Cardiac muscle cell (in vitro differentiated cells and primary cell): ENCODE data around the gene TEX22. TPM values are rescaled to one million over a fixed set of nuclear protein-coding genes. Genes with fewer than 3 reads are reported as not detected.

Experiments used
- DNase-seq, 2 donors: peaks; one replicate each; pipeline versions ENCODE4 v3.0.0 to v3.0.0-alpha.2; 2010 to 2017; ENCODE audit warnings: low read depth in 1 of 2, low spot score in 1 of 2
- H3K27ac ChIP-seq: fragments of 200-600 bp; sonication (generic); 2 replicates; pipeline ENCODE4 v1.5.1; 2016
- H3K27me3 ChIP-seq: fragments of 200-600 bp; sonication (generic); 2 replicates; pipeline ENCODE4 v1.6.0; 2016; ENCODE audit warnings: control low read depth
- H3K36me3 ChIP-seq: fragments of 200-600 bp; sonication (generic); 2 replicates; pipeline ENCODE4 v1.5.1; 2016; ENCODE audit warnings: control low read depth
- H3K4me1 ChIP-seq: fragments of 200-600 bp; sonication (generic); 2 replicates; pipeline ENCODE4 v1.8.1; 2017; ENCODE audit warnings: low read depth, mild to moderate bottlenecking, mixed run types
- H3K4me3 ChIP-seq: fragments of 200-600 bp; sonication (generic); 2 replicates; pipeline ENCODE4 v1.5.1; 2016; ENCODE audit warnings: mild to moderate bottlenecking
- H3K9me3 ChIP-seq: fragments of 200-600 bp; sonication (generic); 2 replicates; pipeline ENCODE4 v1.5.1; 2017; ENCODE audit warnings: low read depth, mild to moderate bottlenecking, control low read depth
- CTCF ChIP-seq: IDR thresholded peaks from 2 replicates; pipeline ENCODE4 v1.5.1; 2012; ENCODE audit warnings: low read depth, mild to moderate bottlenecking, low read length
- polyA plus RNA-seq: library from polyadenylated mRNA; unstranded; fragments of >200 nt; fragmentation: Nextera tagmentation; extraction: Ambion mirVana; gene quantifications from 2 replicates; pipeline ENCODE4 v1.2.1, GENCODE V29; 2016
- total RNA-seq: library from RNA; depleted of rRNA; stranded (reverse); fragments of >200 nt; gene quantifications from 2 replicates; pipeline ENCODE4 v1.2.3, GENCODE V29; 2016

The TEX22 gene
- total and polyA plus RNA-seq, 2 experiments from 2014 or later: 3.7 to 4.1 TPM

- DNase-seq: no peak
- H3K36me3 ChIP-seq: peaks cover 14% of the 10 kb centered on the region
- no peaks in the 10 kb centered on the region for H3K9me3 ChIP-seq
- H3K4me1 ChIP-seq: no peaks in the 10 kb centered on the region
- H3K4me3 ChIP-seq: no peak overlapping the region
- H3K27ac ChIP-seq: no peak overlapping the region
- no peak for TF ChIP-seq CTCF
- no peaks in the 10 kb centered on the region for H3K27me3 ChIP-seq
Measured at GRCh38 chr14:105384605-105385321, 13.6 kb upstream of the TEX22 start.

GRCh38 chr14:105385322-105385637 is 13.1 kb upstream of the TEX22 start:
- Histone ChIP-seq H3K4me3 (no peak overlapping the region), H3K27ac (no peak overlapping the region), H3K4me1 (no peaks in the 10 kb centered on the region), H3K9me3 (no peaks in the 10 kb centered on the region), H3K27me3 (no peaks in the 10 kb centered on the region), H3K36me3 (peaks cover 11% of the 10 kb centered on the region)
- no peak for TF ChIP-seq CTCF
- no peak for DNase-seq

GRCh38 chr14:105385698-105386365 is 12.5 kb upstream of the TEX22 start:
- no peak for TF ChIP-seq CTCF
- Histone ChIP-seq H3K4me3 (no peak overlapping the region), H3K36me3 (peaks cover 11% of the 10 kb centered on the region), H3K4me1 (no peaks in the 10 kb centered on the region), H3K27ac (no peak overlapping the region), H3K9me3 (no peaks in the 10 kb centered on the region), H3K27me3 (no peaks in the 10 kb centered on the region)
- no peak for DNase-seq

GRCh38 chr14:105386581-105387529 is 11.5 kb upstream of the TEX22 start:
- DNase-seq: no peak
- no peak for TF ChIP-seq CTCF
- no peaks in the 10 kb centered on the region for H3K4me1 ChIP-seq
- H3K36me3 ChIP-seq: peaks cover 11% of the 10 kb centered on the region
- no peaks in the 10 kb centered on the region for H3K27me3 ChIP-seq
- no peak overlapping the region for H3K4me3 ChIP-seq
- H3K27ac ChIP-seq: no peak overlapping the region
- no peaks in the 10 kb centered on the region for H3K9me3 ChIP-seq

GRCh38 chr14:105387530-105387922 is 10.8 kb upstream of the TEX22 start:
- no peak overlapping the region for H3K27ac ChIP-seq
- no peak overlapping the region for H3K4me3 ChIP-seq
- no peak for TF ChIP-seq CTCF
- no peaks in the 10 kb centered on the region for H3K4me1 ChIP-seq
- no peaks in the 10 kb centered on the region for H3K9me3 ChIP-seq
- peaks cover 8% of the 10 kb centered on the region for H3K36me3 ChIP-seq
- H3K27me3 ChIP-seq: no peaks in the 10 kb centered on the region
- no peak for DNase-seq
